HG02885 (cell line): ENCODE measurements around the gene SPANXN3.
"Not testable (repeated sequence)": the region's sequence is repeated elsewhere in the genome, so short reads cannot be mapped to it uniquely, and the experiment has no call there.

Experiments
- ATAC-seq: cut with Tn5 transposase; IDR thresholded peaks from one replicate; pipeline ENCODE4 v1.9.1; 2021; ENCODE audit warnings: mild to moderate bottlenecking; ENCODE audit not compliant: unreplicated experiment, poor library complexity

SPANXN3 gene

GRCh38 chrX:143517375-143517774 lies at the start of gene SPANXN3:
Gene SPANXN3 (minus strand): TSS chrX:143517475. CDS start chrX:143517391, 84 bp downstream.
- ATAC-seq: not testable (repeated sequence)

- no peak for ATAC-seq
Observed at GRCh38 chrX:143536176-143536575, 18.9 kb upstream of the SPANXN3 start.

GRCh38 chrX:143502196-143502595 lies 15.1 kb downstream of the SPANXN3 start:
- not testable (repeated sequence) for ATAC-seq

- ATAC-seq: no peak
Observed at GRCh38 chrX:143500751-143501150, 16.5 kb downstream of the SPANXN3 start.

- no peak for ATAC-seq
Observed at GRCh38 chrX:143486105-143486504, 31.2 kb downstream of the SPANXN3 start.

- ATAC-seq: no peak
Observed at GRCh38 chrX:143476751-143477150, 40.5 kb downstream of the SPANXN3 start.

- ATAC-seq: no peak
Observed at GRCh38 chrX:143472347-143472938, 44.8 kb downstream of the SPANXN3 start.

GRCh38 chrX:143466130-143466529 lies 51.1 kb downstream of the SPANXN3 start:
- no peak for ATAC-seq

- no peak for ATAC-seq
Observed at GRCh38 chrX:143462696-143463095, 54.6 kb downstream of the SPANXN3 start.

GRCh38 chrX:143461606-143462005 lies 55.7 kb downstream of the SPANXN3 start:
- no peak for ATAC-seq
